Measurements from ENCODE around the gene ZNF831. TPM values are rescaled to one million over a fixed set of nuclear protein-coding genes. Genes with fewer than 3 reads are reported as not detected.

ZNF831 gene
- total RNA-seq, 1 experiment from 2014 or later = not detected

- intact Hi-C loops (cut with micrococcal nuclease) = no loop called here
- no peaks in the 10 kb centered on the region for H3K36me3 Mint-ChIP-seq (ENCODE audit: insufficient read depth, unreplicated experiment)
- no peak for TF ChIP-seq CTCF (IDR thresholded peaks at IDR 0.05; ENCODE audit: unreplicated experiment)
- POLR2A ChIA-PET = no interaction called here
- H3K4me1 Mint-ChIP-seq (ENCODE audit: insufficient read depth, unreplicated experiment) = no peaks in the 10 kb centered on the region
- H3K9me3 Mint-ChIP-seq (ENCODE audit: unreplicated experiment) = no peaks in the 10 kb centered on the region
- BruUV-seq (replicated peaks) = no TSS peak
- CTCF ChIA-PET = interaction anchor here (0.6 kb wide), 1 partner anchor 684 kb away, joined by 3 read pairs; no protein-coding TSS in a partner anchor
- H3K4me3 Mint-ChIP-seq (ENCODE audit: unreplicated experiment) = no peak overlapping the region
- no peak for DNase-seq (ENCODE audit: unreplicated experiment)
- H3K27me3 Mint-ChIP-seq (ENCODE audit: insufficient read depth, unreplicated experiment) = peaks cover 71% of the 10 kb centered on the region
- H3K27ac Mint-ChIP-seq (ENCODE audit: low read depth, unreplicated experiment) = no peak overlapping the region
Measured at GRCh38 chr20:59123678-59124255, 39.9 kb upstream of the ZNF831 start.

DNA sequence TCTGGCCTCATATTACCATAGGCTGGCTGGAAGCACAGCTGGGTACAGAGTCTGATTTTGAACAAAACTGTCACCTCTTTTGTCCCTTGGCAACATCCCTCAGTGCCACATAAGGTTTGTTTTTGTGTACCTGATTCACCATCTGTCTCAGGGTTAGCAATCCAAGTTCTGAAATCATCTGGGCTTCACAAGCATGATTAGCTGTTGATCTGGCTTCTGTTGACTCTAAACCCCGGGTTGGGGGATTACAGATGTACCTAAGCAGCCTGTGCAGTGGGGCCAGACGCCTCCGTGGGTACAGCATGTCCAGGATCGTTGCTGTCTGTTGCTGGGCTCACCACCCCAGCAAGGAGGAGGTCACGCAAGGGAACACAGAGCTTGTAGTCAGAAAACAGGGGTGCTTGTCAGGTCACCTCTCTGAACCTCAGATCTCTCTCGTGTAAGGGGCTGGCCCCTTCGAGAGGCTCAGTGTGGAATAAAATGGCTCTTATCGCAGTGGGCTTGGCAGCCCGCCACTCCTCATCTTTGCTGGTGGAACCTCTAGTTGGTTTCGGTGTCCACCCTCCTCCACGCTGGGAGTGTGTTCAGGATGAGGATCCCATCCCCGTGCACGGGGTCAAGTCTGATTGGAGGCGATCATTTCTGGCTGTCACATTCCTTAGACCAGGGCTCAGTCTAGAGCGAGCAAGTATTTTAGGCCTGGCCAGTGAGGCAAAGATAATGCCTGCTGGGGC is 39.2 kb upstream of the ZNF831 start:
- no TSS peak for BruUV-seq (replicated peaks)
- POLR2A ChIA-PET = no interaction called here
- intact Hi-C loops (cut with micrococcal nuclease) = no loop called here
- Mint-ChIP-seq H3K36me3 (ENCODE audit: insufficient read depth, unreplicated experiment) (no peaks in the 10 kb centered on the region), H3K9me3 (ENCODE audit: unreplicated experiment) (no peaks in the 10 kb centered on the region), H3K27ac (ENCODE audit: low read depth, unreplicated experiment) (no peak overlapping the region), H3K4me1 (ENCODE audit: insufficient read depth, unreplicated experiment) (no peaks in the 10 kb centered on the region), H3K27me3 (ENCODE audit: insufficient read depth, unreplicated experiment) (peaks cover 64% of the 10 kb centered on the region), H3K4me3 (ENCODE audit: unreplicated experiment) (no peak overlapping the region)
- CTCF ChIA-PET = interaction anchor here (0.6 kb wide), 1 partner anchor 684 kb away, joined by 3 read pairs; no protein-coding TSS in a partner anchor
- no peak for TF ChIP-seq CTCF (IDR thresholded peaks at IDR 0.05; ENCODE audit: unreplicated experiment)
- no peak for DNase-seq (ENCODE audit: unreplicated experiment)

GRCh38 chr20:59125332-59125731 is 38.3 kb upstream of the ZNF831 start:
- no peak overlapping the region for H3K4me3 Mint-ChIP-seq (ENCODE audit: unreplicated experiment)
- no TSS peak for BruUV-seq (replicated peaks)
- H3K9me3 Mint-ChIP-seq (ENCODE audit: unreplicated experiment) = no peaks in the 10 kb centered on the region
- intact Hi-C loops (cut with micrococcal nuclease) = no loop called here
- H3K27ac Mint-ChIP-seq (ENCODE audit: low read depth, unreplicated experiment) = no peak overlapping the region
- POLR2A ChIA-PET = no interaction called here
- peaks cover 56% of the 10 kb centered on the region for H3K27me3 Mint-ChIP-seq (ENCODE audit: insufficient read depth, unreplicated experiment)
- CTCF ChIA-PET = interaction anchor here (0.6 kb wide), 1 partner anchor 38 kb away, joined by 4 read pairs; no protein-coding TSS in a partner anchor
- no peak for TF ChIP-seq CTCF (IDR thresholded peaks at IDR 0.05; ENCODE audit: unreplicated experiment)
- no peak for DNase-seq (ENCODE audit: unreplicated experiment)
- no peaks in the 10 kb centered on the region for H3K36me3 Mint-ChIP-seq (ENCODE audit: insufficient read depth, unreplicated experiment)
- H3K4me1 Mint-ChIP-seq (ENCODE audit: insufficient read depth, unreplicated experiment) = no peaks in the 10 kb centered on the region

GRCh38 chr20:59125836-59126235 is 37.8 kb upstream of the ZNF831 start:
- POLR2A ChIA-PET = no interaction called here
- Mint-ChIP-seq H3K9me3 (ENCODE audit: unreplicated experiment) (no peaks in the 10 kb centered on the region), H3K27me3 (ENCODE audit: insufficient read depth, unreplicated experiment) (peaks cover 51% of the 10 kb centered on the region), H3K36me3 (ENCODE audit: insufficient read depth, unreplicated experiment) (no peaks in the 10 kb centered on the region), H3K4me1 (ENCODE audit: insufficient read depth, unreplicated experiment) (no peaks in the 10 kb centered on the region), H3K4me3 (ENCODE audit: unreplicated experiment) (no peak overlapping the region), H3K27ac (ENCODE audit: low read depth, unreplicated experiment) (no peak overlapping the region)
- DNase-seq (ENCODE audit: unreplicated experiment) = no peak
- no TSS peak for BruUV-seq (replicated peaks)
- intact Hi-C loops (cut with micrococcal nuclease) = no loop called here
- no peak for TF ChIP-seq CTCF (IDR thresholded peaks at IDR 0.05; ENCODE audit: unreplicated experiment)
- CTCF ChIA-PET = no interaction called here

Measured in MCF 10A (cell line).